GDM1 (cell line): ENCODE data around the gene INTS1.
"Not testable (repeated sequence)": the region's sequence is repeated elsewhere in the genome, so short reads cannot be mapped to it uniquely, and the experiment has no call there.

ENCODE experiments used
- DNase-seq: peaks from one replicate; lab custom pipeline; 2025; lab: John Stamatoyannopoulos, UW

INTS1 gene

GRCh38 chr7:1460821-1461645 is 43.2 kb downstream of the INTS1 start:
- DNase-seq, result no peak

GRCh38 chr7:1459920-1460820 is 44.0 kb downstream of the INTS1 start:
- DNase-seq, result no peak

GRCh38 chr7:1459512-1459892 is 44.7 kb downstream of the INTS1 start:
- DNase-seq, result peak; percentile 98

GRCh38 chr7:1458683-1459511 is 45.3 kb downstream of the INTS1 start, which contains the start of gene MICALL2:
MICALL2 (minus strand) TSS chr7:1459470; CDS start chr7:1459326, 144 bp downstream.
- no peak for DNase-seq

- DNase-seq, result no peak
These were observed 46.1 kb downstream of the INTS1 start for GRCh38 chr7:1457949-1458682.

- no peak for DNase-seq
These were observed 46.9 kb downstream of the INTS1 start for GRCh38 chr7:1457059-1457948.

GRCh38 chr7:1455955-1456354 is 48.2 kb downstream of the INTS1 start:
- no peak for DNase-seq

- DNase-seq, result no peak
These were observed 48.8 kb downstream of the INTS1 start for GRCh38 chr7:1455241-1455939.

GRCh38 chr7:1454542-1454941 is 49.6 kb downstream of the INTS1 start:
- no peak for DNase-seq

GRCh38 chr7:1452205-1452604 is 52.0 kb downstream of the INTS1 start:
- no peak for DNase-seq

GRCh38 chr7:1450987-1451386 is 53.2 kb downstream of the INTS1 start:
- DNase-seq, result no peak

GRCh38 chr7:1450431-1450830 is 53.8 kb downstream of the INTS1 start:
- no peak for DNase-seq

- no peak for DNase-seq
These were observed 54.2 kb downstream of the INTS1 start for GRCh38 chr7:1449951-1450350.

GRCh38 chr7:1449501-1449900 is 54.7 kb downstream of the INTS1 start:
- DNase-seq, result no peak

- no peak for DNase-seq
These were observed 55.2 kb downstream of the INTS1 start for GRCh38 chr7:1448958-1449357.

GRCh38 chr7:1447551-1448244 is 56.5 kb downstream of the INTS1 start:
- DNase-seq, result no peak

GRCh38 chr7:1447112-1447511 is 57.1 kb downstream of the INTS1 start:
- DNase-seq, result no peak

GRCh38 chr7:1446620-1447032 is 57.6 kb downstream of the INTS1 start:
- DNase-seq, result no peak

- DNase-seq, result not testable (repeated sequence)
These were observed 58.2 kb downstream of the INTS1 start for GRCh38 chr7:1446026-1446425.
